NCI-H748 (cell line): ENCODE results near the gene TMEM170A.
"Not testable (repeated sequence)": the region's sequence is repeated elsewhere in the genome, so short reads cannot be mapped to it uniquely, and the experiment has no call there.

Experiments used
- DNase-seq: peaks from one replicate; lab custom pipeline; 2025; ENCODE audit not compliant: unreplicated experiment; lab: John Stamatoyannopoulos, UW

The TMEM170A gene

DNA sequence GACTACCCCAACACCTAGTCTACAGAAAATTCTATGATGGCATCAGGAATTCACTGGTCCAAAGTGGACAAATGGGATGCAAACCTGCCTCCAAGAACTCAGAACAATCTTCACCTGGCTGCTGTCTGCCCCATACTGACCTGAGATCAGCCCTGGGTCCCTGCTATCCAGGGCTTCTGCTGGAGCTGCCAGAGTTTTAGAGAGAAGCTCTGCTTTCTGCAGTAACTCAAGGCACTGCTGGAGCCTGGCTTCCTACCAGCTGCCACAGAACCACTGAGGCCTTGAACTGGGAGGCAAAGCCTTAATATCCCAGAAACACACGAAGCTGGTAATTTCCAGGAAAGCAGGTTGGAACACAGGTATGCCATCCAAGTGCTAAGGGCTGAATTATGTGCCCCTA is 7.5 kb downstream of the TMEM170A start:
- no peak for DNase-seq

DNA sequence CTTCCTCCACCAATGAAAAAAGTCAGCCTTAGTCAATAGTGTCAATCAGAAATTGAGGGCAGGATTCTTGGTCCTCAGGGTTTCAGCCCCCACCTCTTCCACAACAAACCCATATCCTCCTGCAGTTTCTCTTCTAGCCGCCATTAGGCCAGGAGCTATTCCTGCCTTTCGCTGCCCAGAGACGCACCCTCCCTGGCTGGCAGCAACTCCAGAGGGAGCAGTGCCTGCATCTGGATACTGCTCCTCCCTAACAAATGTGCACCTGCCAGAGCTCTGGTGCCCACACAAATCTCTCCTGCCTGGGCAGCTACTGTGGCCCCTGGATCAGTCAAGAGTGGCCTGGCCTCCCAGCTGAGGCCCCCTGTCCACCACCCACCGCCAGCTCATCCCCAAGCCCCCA is 8.0 kb downstream of the TMEM170A start:
- DNase-seq: not testable (repeated sequence)

DNA sequence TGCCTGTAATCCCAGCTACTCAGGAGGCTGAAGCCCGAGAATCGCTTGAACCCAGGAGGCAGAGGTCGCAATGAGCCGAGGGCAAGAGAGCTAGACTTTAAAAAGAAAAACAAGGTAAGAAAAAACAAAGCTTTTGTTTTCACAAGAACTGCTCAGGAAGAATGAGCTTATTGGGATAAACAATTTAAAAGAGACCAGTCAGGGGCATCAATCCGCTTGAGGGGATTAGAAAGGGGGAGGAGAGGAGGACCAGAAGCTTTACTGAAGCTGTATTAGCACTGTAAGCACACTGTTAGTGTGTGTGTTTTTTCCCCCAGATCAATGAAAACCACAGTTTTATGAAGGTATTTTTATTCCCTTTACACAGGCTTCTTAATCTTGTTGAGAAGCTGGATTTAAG is 8.8 kb downstream of the TMEM170A start:
- no peak for DNase-seq

DNA sequence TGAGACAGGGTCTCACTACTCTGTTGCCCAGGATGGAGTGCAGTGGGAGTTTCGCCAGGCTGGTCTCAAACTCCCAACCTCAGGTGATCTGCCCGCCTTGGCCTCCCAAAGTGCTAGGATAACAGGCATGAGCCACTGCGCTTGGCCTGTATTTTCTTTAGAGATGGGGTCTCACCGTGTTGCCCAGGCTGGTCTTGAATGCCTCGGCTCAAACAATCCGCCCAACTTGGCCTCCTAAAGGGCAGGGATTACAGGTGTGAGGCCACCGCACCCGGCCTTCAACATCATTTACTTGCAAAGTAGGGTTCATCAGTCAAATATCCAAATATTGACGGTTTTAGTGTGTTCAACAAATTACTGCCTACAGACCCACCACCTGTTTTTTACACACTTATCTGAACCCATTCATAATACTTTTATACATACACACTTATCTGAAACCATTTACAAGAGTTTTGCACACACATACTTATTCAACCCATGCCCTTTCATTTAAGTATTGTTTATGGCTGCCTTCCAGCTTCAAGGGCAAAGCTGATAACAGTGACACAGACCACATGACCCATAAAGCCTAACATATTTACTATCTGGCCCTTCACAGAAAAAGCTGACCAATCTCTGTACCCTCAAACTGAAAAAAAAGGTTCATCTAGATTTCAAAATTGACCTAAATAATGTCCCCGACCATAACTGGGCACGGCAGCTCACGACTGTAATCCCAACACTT is 11.9 kb downstream of the TMEM170A start:
- no peak for DNase-seq

DNA sequence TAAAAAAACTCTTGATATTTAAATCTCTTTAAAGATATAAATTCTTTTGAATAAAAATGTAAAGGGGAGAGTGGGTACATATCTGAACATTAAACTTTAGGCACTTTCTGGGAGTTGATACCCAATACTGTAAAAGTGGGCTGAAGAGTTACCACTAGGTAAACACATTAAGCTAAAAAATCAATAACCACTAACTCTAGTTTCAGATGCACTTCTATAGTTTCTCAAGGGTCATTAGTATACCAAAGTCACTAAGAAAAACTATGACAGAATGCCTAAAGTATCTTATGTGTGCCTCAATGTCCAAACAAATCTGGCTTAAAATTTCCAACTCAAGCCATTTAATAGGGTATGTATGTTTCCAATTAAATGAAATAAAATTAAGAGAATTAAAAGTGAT is 18.1 kb downstream of the TMEM170A start:
- no peak for DNase-seq

DNA sequence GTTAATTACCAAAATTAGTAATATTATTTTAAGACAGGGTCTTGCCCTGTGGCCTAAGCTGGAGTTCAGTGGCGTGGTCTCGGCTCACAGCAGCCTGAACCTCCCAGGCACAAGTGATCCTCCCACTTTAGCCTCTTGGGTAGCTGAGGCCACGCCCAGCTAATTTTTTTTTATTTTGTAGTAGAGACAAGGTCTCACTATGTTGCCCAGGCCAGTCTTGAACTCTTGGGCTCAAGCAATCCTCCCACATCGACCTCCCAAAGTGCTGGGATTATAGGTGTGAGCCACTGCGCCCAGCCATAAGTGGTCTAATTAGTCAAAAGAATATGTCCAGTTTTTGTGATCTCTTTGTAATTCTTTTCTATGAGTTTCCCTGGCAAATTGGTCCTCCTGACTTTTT is 19.2 kb downstream of the TMEM170A start:
- no peak for DNase-seq

DNA sequence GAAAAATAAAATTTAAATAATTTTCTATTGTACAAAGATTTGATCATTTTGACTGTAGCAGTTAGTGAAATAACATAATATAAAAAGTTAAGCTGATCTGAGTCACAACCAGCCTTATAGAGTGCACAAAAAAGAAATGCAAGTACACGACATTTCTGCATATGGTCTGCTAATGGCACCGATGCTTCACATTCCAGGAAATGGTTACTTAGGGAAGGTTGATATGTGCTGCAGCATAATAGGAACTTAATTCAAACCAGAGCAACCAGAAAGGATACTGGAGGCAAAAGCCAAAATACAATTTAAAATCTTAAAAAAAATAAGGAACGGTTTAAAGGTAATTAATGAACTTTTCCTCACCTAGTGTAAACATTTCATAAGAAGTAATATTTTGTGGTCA is 21.2 kb downstream of the TMEM170A start:
- no peak for DNase-seq

DNA sequence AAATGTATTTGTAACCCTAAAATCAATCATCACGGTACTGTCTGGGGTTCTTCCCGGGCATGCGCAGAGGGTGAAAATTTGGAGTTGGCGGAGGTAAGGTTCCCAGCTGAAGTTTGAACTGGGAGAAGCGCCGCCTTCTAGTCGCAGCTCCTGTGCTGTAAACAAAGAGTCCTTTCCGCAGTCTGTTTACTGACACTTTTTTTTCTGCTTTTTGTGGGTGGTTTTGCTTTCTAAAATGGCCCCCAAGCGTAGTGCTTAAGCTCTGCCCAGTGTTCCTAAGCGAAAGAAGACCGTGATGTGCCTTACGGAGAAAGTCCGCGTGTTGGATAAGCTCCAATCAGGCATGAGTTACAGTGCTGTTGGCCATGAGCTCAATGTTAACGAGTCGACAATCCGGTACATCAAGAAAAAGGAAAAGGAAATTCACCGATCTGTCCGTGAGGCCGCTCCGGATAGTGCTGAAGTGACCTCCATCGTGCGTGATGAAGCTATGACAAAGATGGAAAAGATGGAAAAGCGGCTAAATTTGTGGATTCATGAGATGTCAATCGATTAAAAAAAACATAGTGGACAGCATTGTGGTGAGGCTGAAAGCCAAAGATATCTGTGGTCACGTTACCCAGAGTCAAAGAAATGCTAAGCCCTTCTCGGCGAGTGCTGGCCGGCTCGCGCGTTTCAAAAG is 30.6 kb downstream of the TMEM170A start:
- DNase-seq: peak; percentile 90

DNA sequence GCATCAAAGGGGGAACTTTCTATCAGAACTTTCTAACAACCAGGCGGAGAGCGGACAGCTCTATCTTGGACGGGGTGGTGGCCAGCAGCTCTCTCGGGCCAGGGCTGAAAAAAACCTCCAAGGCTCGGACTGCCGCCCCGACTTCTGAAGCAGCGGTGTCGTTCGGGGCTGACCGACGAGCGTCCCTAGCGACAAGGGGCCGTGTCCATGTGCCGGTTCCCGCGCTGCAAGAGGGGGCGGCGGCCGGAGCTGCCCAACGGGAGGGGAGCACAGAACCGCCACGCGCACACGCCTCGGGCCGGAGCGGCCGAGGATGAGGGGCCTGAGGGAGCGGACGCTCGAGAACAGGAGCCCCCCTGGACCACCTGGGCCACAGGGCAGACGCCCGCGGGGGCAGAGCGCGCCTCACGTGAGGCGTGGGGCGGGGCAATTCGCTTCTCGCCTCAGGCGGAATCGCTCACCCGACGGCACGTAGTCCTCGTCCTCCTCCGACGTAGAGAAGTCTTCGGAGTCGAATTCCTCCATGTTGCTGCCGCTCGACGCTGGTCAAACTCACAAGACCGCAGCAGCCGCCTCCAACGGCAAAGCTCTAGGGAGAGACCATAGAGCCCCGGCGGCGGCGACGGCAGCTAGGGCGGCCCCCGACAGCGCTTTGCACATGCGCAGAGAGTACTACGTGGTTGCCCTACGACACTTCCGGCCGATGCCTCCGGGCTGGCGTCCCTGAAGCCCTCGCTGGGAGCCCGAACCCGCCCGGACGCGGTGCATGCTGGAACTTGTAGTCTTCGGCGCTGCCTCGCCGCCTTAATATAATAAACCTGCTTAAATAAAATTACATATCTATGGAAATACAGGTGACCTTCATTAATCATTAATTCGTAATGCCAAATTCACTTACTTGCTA is 31.4 kb downstream of the TMEM170A start, which contains the start of gene CFDP1:
Gene CFDP1 (minus strand): TSS at position 676 of the 904 bp plus-strand sequence. CDS start 151 bp downstream, at position 525.
- DNase-seq: peak; percentile 92

DNA sequence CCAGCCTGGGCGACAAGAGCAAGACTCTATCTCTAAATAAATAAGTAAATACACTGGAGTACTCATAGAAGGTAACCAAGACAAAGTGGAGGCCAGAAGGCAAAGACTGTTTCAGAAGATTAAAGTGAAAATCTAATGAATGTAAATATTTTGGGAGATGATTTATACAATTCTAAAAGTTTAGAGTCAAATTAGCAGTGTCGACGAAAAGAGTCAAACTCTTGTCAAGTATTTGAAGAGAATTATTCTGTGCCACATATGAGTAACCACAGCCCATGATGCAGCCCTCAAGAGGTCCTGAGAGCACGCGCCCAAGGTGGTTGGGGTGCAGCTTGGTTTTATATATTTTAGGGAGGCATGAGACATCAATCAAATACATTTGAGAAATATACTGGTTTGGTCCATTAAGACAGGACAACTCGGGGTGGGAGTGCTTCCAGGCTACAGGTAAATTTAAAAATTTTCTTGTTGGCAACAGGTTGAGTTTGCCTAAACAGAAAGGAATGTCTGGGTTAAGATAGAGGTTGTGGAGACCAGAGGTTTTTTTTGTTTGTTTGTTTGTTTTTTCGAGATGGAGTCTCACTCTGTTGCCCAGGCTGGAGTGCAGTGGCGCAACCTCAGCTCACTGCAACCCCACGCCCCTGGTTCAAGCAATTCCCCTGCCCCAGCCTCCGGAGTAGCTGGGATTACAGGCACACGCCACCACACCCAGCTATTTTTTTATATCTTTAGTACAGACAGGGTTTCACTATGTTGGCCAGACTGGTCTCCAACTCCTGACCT is 34.7 kb downstream of the TMEM170A start:
- no peak for DNase-seq

DNA sequence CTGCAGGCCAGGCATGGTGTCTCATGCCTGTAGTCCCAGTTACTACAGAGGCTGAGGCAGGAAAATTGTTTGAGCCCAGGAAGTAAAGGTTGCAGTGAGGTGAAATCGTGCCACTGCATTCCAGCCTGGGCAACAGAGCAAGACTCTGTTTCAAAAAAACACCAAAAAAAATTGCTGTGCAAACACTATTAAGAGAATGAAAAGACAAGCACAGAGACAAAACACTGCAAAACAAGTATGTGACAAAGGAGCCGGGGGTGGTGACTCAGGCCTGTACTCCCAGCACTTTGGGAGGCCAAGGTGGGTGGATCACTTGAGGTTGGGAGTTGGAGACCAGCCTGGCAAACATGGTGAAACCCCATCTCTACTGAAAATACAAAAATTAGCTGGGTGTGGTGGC is 38.0 kb downstream of the TMEM170A start:
- not testable (repeated sequence) for DNase-seq

DNA sequence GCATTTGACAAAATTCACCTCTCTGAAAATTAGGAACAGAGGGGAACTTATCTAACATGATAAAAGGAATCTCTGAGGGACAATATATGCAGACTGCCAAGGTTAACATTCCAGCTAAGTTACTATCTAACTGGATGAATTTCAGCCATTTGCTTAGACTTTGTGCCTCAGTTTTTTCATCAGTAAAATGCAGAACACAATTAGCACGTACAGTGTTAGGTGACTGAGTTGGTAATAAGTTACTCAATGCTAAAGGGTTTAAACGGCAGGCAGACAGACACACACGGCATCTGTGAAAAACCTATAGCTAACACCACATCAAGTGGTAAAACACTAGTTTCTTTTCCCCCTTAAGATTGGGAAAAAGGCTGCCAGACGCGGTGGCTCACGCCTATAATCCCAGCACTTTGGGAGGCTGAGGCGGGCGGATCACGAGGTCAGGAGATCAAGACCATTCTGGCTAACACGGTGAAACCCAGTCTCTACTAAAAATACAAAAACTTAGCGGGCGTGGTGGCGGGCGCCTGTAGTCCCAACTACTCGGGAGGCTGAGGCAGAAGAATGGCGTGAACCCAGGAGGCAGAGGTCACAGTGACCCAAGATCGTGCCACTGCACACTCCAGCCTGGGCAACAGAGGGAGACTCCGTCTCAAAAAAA is 40.3 kb downstream of the TMEM170A start:
- not testable (repeated sequence) for DNase-seq

DNA sequence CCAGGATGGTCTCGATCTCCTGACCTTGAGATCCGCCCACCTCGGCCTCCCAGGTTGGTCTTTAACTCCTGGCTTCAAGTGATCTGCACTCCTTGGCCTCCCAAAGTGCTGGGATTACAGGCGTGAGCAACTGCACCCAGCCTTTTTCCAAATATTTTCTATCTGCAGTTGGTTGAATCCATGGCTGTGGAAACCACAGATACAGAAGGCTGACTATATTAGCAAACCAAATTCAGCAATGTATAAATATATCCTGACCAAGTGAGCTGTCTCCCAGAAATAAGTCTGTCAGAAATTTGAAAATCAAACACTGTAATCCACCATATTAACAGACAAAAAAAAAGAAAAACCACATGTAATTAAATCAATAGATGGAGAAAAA is 40.8 kb downstream of the TMEM170A start:
- no peak for DNase-seq

DNA sequence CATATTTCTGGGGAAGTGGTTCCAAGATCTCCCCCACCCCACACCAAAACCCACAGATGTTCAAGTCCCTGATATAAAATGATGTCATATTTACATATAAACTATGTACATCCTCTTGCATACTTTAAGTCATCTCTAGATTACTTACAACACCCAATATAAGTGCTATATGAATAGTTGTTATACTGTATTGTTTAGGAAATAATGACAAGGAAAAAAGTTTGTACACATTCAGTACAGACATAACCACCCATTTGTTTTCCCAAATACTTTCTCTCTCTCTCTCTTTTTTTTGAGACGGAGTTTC is 42.7 kb downstream of the TMEM170A start:
- DNase-seq: no peak

DNA sequence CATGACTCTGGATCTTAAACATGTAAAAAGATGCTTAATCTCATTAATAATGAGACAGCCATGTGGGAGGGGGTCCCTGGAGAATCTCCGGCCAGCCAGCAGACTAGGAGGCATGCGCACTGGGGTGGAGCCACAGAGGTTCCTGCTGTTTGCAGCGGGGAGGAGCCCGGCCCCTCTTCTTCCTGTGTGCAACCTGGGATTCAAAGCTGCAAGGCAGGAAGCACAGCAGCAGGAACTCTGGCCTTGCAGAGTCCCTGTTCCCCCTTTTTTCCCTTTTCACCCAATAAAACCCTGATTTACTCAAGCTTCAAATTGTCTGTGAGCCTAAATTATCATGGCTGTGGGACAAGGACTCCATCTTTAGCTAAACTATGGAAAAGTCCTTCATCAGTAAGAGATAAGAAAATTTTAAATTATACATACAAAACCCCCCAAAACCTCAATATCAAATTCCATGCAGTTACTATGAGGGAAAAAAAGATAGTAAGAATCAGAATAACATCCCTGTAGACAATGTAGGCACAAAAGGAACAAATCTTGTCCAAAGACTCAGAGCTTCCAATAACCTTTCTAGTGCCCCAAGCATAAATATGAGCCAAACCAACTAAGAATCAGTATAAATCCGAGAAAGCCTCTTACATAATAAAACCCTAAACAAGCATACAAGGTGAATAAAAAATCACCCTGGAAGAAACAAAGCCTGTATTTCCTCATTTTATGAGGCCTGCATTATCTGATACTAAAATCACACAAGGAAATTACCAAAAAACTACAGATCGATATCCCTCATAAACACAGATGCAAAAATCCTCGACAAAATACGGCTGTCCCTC is 43.3 kb downstream of the TMEM170A start:
- no peak for DNase-seq

DNA sequence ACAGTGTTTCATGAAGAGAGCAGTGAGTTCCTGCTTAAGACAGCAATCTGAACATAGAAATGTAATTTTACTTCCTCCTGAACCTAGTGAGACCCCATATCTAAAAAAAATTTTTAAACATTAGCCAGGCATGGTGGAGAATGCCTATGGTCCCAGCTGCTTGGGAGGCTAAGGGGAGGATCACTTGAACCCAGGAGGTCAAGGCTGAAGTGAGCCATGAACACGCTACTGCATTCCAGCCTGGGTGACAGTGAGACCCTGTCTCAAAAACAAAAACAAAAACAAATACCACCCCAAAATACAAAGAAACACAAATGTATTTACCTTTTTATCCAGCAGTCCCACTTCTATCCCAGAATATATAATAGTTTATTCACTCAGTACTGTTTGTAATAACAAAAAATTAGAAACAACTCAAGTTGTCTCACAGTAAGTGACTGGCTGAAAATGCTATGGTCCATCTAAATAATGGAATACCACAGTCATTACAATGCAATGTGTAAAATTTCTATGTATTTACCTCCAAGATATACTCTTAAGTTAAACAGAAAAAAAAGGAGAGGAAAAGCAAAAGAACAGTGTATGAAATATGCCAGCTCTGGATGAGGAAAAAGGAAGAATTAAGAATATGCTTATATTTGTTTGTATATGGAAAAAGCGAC is 47.5 kb downstream of the TMEM170A start:
- no peak for DNase-seq

DNA sequence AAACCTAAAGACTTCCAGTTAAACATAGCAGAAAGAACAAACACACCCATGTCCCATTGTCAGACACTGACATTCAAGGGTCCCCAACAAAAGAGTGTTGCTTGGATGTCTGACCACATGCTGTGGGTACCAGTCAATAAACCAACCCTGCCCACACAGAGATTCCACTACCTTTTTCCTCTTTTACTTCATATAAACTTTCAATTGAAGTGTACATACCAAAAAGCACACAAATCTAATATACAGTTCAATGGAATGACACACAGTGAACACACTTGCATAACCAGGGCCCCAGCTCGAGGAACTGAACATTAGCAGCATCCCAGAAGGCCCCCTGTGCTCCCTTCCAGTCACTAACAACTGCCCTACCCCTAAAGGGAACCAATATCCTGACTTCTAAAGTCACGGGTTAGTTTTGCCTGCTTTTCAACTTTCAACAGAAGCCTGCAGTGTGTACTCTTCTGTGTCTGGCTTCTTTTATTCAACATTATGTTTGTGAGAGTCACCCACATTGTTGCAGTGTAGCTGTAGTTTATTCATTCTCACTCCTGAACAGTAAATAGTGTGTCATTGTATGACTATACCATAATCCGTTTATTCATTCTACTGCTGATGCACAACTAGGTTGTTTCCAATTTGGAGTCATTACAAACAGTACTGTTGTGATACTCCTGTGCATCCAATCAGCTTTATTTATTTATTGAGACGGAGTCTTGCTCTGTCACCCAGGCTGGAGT is 49.2 kb downstream of the TMEM170A start:
- DNase-seq: no peak

DNA sequence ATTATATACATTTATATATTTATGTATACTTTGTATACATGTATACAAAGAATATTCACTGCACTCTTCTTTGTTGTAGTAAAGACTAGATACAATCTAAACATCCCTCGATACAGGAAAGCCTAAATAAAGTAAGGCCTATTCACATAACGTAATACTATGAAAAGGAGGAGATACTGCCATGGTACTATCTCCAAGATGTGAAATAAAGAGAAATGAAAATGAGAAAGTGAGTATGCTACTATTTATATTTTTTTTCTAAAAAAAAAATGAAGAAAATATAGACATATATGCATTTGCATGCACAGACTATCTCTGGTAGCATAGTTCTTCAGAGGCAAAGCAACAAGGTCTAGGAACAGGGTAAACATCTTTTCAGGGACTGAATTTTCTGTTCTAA is 50.5 kb downstream of the TMEM170A start:
- DNase-seq: no peak
